Stimulated activated CD4-positive, alpha-beta T cell treated with anti-CD3 and anti-CD28 coated beads, TNF-alpha, amount 100 ng/mL, for 4 hours (primary cell): ENCODE results near the gene CYP11A1.
A peak's percentile ranks its signal among the peaks of the same experiment; 100 is the strongest.

Source experiments
- DNase-seq, 3 experiments: peaks; one replicate each; pipeline ENCODE4 v3.0.0-alpha.2; 2020; ENCODE audit warnings: low read depth in 3 of 3

The CYP11A1 gene

DNA sequence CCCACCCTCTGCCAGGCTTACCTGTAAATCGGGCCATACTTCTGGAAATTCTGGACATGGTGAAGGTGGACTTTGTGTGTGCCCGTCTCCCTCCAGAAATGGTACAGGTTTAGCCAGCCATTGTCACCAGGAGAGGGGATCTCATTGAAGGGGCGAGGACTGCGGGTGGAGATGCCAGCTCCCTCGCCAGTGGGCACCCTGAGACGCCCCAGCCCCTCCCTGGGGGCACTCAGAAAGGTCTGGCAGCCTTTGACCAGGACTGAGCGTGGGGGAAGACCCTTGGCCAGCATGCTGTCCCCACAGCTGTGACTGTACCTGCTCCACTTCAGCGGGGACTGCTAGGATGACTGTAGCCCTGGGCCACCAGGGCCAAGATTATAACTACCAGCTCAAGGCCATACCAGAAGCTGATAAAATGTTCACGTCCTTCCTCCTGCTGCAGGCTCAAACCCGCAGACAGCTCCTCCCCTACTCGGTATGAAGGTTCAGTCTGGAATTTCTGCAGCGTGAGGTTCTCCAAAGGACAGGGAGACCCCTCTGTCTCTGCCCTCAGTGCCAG, at the start of gene CYP11A1:
Gene CYP11A1, minus strand, starts transcription at position 351 of the 559 bp plus-strand sequence. Its CDS starts 61 bp downstream, at position 290.
- no peak for DNase-seq

DNA sequence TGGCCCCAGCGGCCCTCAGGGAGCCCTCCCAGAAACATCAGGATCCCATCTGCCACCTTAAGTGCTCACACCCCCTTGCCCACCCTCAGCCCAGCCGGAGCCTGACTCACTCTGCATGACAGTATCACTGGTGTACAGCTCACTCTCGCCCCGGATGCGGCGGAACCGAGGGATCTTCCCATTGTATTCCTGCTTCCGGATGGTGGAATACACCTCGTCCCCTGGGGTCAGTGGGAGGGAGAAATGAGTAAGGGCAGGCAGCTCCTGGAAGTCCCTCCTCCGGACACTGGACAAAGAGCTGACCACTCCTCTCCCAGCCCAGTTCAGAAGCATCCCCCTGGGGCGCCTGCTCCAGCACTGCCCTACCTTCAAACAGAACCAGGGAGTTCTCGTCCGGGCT, 49.8 kb upstream of the CYP11A1 start:
- no peak for DNase-seq

DNA sequence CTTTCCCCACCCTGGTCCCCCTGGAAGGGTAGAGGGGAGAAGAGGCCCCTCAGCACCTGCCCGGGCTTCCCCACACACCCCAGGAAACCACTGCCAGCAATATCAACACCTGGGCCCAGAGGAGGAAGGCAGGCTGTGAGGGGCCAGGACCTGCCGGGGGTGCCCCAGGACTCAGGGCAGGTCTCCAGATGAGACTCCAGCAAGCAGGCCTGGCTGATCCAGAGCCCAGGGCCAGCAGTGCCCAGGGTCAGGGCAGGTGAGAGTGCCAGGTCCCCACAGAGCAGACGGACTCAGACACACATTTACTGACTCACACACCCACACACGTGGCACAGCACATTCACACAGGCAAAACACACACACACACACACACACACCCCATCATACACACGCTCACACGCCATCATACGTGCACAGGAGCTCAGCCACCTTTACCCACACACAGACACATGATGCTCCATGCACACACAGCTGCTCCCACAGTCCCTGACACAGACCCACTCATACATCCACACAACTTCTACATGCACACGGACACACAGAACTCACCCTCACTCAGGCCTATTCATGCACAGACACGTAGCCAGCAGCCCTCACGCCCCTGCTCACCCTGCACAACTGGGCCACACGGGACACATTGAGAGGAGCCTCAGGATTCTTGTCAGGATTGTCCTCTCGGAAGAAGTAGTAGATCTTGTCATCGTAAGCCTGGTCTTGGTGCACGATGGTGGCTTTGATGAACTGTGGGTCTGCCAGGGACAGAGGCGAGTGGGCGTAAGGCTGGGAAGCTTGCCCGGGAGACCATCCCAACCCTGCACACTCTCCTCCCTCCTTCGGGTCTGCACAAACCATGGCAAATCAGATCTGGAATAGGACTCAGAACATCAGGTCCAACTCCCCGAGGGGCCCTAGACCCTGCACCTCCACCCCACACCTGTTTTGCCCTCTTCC, 48.8 kb upstream of the CYP11A1 start:
- no peak for DNase-seq

DNA sequence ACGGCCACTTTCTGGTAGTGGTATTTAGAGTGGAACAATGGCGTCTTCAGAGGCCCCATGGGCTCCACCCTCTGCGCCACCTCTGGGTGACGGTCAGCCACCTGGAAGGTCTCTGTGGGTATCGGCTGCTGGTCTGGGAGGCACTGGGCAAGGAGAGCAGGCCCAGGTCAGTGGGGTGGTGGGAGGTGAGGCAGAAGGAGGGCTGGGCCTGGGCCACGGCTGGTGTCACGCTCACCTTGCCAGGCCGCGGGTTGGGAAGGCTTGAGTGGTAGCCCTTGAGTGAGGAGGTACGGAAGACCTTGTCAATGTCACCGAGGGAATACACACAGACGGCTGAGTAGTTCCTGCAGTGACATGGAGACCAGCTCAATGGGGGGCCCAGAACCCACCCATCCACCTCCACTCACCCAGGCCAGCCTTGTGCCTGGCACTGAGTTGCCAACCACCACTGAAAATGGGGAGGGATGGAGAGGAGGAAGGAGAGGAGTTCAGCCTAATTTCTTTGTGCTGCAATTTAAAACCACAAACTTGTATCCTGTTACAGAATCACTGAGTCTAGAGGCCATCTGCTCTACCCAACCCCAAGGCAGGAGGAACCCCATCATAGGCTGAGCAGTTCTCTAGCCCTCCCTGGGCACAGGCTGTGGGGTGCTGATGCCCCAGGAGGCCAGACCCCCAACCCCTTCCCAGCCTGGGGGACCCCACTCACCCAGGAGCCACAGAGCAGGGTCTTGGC, 47.3 kb upstream of the CYP11A1 start:
- no peak for DNase-seq

DNA sequence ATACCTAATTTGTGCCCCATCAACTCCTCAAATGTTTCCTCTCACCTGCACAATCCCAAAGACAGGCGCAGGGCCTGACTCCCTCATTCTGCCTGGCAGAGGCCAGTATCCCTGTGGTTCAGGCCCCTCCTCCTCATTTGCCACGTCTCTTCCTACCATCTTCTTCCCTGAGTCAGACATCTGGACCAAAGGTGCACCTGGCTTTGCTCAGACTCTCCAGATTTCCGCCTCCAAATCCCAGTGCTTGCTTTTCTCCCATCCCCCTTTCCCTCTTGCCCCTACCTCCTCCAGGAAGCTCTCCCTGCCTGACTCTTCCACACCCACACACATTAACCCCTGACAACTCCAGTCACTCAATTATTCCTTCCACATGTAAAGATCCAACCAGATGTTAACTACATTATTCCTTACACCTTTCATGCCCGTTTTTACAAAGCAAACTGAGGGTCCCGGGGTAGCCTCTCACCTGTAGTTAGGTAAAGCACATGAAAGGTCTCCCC, 46.7 kb upstream of the CYP11A1 start:
- DNase-seq = no peak

DNA sequence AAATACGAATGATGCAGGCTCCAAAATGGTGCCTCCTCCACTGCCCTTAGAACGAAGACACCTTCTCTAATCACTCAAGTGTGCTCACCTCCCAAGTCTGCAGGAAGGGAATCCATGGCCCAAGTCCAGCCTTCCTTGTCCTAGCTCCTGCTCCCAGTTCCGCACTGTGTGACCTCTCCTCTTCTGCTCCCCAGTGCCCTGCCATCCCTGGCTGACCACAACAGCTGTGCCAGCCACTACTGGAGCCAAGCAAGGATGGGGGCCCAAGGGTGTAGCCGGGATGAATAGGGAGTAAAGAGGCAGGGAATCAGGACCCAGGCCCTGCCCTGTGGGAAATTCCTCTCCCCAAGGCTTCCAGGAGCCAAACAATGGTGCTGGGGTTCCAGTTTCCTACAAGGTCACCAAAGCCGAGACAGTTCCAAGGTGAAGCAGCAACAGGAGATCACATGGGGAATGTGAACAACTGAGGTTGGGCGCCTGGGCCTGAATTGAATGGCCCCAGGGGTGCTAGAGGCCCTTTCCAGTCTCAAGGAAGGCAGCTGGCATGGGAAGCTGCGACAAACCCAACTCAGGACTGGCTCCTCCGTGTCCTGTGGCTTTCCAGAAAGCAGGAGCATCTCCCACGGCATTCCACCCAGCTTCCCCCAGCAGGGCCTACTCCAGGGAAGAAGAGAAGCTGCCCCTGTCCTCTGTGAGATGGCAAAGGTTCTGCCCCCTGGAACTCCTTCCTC, 46.1 kb upstream of the CYP11A1 start:
- DNase-seq = no peak

DNA sequence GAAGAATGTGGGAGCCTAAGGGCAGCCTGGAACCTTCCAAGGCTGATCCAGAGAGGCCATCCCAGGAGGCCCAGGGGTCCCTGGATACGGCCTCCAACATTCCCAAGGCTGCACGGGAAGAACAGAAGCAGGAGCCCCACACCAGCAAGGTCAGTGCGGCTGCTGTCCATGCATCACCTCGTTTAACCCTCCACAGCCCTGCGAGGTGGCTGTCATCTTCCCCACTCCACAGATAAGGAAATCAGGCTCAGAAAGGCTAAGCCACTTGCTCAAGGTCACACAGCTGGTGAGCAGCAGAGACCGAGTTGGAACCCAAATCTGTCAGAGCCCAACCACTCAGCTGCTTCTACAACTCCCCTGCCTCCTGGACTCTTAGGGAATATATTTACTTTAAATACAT, 44.7 kb upstream of the CYP11A1 start:
- DNase-seq = no peak

DNA sequence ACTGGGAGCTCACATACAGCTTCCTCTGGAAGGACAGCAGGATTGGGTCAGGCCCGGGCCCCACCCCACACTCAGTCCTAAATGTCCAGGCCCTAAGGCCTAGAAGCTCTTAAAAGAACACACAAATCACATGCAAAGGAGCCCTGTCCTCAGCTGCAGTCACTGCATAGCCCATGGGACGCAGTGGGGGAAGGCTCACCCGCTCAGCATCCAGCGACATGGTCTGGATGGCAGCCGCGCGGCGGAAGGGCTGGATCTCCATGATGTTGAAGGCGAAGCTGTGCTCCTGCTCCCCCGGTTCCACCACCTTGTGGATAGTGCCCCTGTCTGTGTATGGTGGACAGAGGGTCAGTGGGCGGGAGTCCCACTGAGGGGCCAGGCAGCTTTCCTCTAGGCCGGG, 44.2 kb upstream of the CYP11A1 start:
- no peak for DNase-seq

DNA sequence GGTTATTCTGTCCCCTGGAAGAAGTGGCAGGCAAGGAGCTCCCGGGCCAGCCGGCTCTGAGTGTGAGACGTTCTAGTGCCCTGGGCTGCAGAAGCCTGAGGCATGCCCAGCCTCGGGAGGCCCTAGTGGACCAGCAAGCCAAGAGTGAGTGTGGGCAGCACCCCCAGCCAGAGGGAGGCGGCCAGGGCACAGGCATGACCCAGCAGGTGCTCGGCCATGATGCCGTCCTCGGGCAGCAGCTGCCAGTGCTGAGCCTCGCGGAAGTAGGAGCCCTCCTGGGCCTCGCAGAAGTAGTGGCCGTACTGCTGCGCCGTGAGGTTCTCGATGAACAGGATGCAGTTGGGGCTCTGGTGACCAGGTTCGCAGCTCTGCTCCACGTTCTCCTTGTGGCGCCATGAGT, 43.1 kb upstream of the CYP11A1 start:
- no peak for DNase-seq

DNA sequence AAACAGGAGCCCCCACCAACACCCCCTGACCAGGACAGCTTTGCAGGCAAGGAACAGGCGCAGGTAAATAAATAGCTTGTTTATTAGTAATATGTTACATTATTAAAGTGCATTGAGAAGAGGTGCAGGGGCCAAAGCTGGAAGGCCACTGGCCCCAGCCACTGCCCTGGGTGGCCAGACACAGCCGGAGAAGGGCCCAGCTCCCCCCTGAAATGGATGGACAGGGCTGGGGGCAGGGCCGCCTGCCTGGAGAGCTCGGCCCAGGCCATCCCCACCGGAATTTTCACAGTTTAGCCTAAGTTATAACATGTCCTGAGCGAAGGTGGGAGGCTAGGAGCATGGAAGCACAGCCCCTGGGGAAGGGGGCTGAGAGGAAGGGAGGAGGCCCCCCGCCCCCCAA, 41.8 kb upstream of the CYP11A1 start:
- no peak for DNase-seq

DNA sequence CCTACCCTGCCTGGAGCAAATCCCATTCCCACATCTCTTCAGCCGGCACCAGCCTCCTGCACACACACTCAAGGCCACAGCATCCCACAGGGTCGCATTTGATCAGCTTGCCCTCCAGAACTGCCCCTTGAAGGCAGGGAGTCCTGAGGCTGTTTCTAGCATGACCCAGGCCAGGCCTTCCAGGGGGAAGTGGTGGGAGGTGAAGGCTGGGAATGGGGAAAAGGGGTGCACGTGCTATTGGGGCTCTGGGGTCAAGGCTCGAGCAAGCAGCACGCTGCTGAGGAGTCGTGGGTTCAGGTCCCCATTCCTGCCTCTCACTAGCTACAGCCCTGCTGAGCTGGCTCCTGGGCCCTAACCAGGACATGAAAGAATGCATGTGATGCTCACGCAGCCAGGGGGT, 41.4 kb upstream of the CYP11A1 start:
- no peak for DNase-seq

DNA sequence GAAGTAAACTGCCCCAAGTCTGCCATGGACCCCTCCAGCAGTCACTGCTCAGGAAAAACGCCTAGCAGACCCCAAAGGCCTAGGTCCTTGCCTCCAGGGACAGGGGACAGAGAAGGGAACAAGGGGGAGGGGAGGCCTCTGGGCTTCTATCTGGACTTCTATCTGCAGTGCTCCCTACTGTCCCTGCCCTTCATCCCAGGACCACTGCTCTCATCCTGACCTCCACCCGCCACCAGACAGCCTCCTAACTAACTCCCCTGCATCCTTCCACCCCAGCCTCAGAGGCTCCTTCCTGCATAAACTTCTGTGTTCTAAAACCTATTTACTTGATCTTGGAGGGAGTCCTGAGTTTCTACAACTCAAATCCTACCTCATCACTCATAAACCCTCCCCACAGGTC, 40.9 kb upstream of the CYP11A1 start:
- no peak for DNase-seq

DNA sequence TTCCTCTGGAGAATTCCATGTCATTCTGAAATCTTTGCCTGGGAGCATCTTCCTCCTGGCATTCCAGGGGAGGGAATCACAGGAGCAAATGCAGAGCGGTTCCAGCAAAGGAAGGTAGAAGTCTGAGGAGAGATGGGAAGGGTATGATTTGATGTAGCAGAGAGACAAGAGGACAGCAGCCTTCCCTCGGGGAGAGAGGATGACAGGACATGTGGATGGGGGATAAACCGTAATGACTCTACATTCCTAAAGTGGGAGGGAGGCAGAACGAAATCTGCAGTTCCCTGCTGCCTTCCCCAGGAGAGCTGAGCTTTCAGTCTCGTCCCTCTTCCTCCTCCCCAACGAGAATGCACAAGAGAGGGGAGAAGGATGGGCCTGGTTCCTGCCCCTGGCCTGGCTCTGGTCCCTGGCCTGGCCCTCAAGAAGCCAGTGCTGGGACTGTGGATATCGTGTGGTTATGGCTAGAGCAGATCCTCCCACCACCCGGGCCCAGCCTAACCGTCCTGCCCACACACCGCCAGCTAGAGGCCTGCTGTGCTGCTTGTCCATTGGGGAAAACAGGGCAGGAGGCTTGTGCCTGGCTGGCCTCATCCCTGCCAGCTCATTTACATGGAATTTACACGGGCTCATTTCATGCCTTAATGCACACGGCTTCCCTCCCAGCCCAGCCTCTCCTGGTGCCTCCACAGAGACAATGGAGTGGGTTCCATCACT, 39.7 kb upstream of the CYP11A1 start:
- no peak for DNase-seq

DNA sequence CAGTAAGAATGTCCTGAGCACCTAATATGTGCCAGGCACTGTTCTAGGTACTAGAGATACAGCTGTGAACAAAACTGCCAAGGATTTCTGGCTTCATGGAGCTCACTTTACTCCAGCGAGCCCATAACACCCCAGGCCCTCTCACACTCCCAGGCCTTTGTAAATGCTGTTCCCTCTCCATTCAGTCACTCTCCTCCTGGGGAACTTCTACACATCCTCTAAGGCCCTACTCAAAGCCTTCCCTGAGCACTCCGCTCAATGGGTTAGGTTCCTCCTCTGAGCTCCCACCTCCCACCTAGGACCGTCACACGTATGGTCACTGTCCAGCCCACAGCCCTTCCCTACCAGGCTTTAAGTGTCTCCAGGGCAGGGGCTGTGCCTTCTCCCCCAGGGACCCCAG, 39.1 kb upstream of the CYP11A1 start:
- DNase-seq = no peak

DNA sequence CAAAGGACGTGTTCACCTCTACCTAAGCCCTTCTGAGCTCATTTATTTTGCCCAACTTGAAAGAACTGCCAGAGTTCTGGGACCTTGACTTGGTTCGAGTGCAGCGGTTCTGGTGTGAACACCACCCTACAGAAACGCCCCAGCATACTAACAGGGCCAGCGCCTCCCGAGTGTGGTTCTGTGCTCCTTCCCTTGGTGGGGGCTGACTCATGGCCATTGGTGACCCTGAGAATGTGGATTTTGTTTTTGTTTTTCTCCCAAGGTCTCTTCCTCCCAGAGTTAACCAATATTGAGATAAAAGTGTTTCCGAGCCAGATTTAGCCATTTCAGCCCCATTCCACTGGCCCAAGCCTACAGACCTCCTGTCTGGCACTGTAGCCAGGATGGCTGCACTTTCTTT, 38.4 kb upstream of the CYP11A1 start:
- DNase-seq = no peak

DNA sequence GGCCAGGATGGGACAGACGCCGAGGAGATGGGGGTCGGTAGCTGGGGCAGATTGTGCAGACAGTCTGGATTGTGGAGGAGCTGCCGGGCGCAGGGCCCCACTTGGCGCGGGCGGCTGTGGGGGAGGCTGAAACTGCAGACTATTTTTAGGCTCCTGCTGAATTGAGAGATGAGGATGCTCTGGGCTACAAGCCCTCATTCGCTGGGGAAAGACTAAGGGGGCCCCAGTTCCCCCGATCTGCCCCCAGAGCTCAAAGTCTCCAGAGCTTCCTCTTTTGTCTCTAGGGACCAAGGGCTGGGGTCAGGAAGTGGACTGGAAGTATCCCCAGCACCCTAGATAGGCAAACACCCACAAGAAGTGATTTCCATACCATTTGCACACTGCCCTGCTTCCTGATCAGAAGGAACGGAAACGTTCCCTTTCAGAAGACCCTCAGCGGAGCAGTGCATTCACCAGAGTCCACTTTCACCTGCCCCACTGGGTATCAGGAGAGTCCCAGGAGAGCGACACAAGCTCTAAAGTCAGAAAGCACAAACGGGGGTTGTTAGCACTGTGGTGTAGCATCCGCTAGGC, 36.6 kb upstream of the CYP11A1 start:
- DNase-seq = no peak

DNA sequence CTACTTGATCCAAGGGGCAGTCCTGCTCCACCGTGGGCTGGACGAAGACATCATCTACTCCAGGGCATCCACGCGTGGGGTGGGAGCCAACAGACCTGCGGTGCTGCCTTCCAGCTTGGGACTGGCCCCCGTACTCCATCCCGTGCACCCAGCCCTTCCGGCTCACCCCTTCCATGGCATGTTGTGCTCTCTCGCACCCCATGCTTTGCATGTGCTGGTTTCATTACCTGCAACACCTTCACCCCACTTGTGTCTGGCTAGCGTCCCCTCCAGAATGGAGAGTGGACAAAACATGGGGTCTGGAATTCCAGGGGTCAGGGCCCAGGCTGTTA, 36.1 kb upstream of the CYP11A1 start:
- no peak for DNase-seq

DNA sequence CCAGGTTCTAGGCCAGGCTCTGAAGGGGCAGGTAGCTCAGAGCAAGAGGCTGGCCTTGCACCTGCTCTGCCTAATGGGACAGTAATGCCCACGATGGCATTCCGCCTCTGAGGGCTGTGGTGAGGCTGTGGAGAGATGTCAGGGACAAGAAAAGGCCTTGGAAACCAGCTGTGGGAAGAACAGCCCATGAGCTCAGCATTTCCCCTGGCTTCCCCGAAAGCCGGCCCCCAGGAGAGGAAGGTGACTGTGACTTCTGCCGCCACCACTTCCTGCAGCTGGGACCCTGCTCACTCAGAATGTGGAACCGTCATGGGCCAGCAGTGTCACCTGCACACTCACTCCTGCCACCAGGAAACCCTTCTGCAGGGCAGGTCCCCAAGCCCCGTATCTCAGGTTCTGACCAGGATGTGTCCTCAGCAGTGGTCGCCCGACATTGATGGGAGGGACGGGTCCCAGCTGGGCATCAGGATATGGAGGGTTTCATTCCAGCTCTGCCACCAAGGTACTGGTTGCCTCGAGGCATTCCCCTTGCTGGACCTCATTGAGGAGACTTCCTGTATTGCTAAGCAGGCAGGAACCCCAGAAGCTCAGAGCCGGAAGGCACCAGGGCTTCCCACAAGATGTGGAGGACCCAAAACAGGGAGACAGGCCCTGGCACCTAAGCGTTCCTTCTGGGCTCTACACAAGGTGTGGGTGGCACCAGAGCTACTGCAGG, 35.6 kb upstream of the CYP11A1 start:
- DNase-seq = peak; percentile 55 to 63 (median 62)

DNA sequence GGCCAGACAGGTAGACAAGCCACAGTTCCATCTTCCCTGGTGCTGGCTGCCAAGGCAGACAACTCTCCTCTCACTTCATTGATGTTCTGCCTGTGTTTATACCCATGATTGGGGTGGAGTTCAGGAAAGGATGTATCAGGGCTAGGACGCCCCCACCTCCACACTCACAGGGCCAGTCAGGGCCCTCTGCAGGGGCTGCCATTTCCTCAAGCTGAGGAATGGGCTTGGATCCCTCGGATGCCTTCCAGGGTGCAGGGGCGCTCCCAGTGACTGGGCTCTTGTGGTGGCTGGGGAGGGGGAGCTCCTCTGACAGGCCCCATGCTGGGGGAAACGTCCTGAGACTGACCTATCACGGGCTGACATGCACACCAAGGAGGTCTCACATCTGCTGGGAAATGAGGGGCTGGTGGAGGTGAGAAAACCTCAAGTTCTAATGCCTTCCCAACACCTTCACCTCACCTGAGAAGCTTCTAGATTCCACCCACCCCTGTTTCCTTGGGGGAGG, 34.9 kb upstream of the CYP11A1 start:
- DNase-seq = no peak
